ENCODE measurements around the gene DTNA.
"Not testable (repeated sequence)": the region's sequence is repeated elsewhere in the genome, so short reads cannot be mapped to it uniquely, and the experiment has no call there.

The DTNA gene

DNA sequence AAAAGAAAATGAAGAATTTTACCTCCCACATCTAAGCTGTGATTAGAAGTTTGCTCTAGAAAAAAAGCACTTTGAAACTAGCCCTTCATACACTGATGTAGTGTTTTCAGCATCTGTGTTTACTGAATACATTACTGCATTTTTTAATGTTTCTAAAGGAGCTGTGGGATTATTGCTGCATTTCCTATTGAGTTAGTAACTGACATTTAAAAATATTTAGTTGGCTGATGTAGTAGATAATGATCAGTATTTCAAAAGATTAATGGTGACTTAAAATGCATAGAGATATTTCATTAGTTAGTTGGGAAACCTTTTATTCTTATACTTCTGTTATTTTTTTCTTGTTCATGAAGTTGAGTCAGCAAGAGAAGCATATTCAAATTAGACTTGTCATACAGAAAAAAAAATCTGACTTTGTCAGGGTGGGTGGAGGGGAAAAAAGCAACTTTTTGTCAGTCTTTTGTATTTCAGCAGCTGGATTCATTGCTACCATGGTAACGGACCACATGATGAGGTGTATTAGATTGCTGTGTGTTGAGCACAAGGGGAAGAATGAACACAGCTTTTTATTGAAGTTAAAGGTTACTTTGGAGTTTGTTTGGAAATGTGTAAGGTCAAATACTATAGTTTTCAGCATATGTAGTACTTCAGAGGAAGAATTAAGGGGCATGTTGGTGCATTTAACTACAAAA is at the start of gene DTNA:
DTNA (plus strand) TSS at position 549 of the 692 bp plus-strand sequence. CDS start 45,679 bp downstream, outside the sequence.
- peak; percentile 40 for DNase-seq

GRCh38 chr18:34660572-34660971 is 49.5 kb upstream of the DTNA start:
- no peak for DNase-seq

DNA sequence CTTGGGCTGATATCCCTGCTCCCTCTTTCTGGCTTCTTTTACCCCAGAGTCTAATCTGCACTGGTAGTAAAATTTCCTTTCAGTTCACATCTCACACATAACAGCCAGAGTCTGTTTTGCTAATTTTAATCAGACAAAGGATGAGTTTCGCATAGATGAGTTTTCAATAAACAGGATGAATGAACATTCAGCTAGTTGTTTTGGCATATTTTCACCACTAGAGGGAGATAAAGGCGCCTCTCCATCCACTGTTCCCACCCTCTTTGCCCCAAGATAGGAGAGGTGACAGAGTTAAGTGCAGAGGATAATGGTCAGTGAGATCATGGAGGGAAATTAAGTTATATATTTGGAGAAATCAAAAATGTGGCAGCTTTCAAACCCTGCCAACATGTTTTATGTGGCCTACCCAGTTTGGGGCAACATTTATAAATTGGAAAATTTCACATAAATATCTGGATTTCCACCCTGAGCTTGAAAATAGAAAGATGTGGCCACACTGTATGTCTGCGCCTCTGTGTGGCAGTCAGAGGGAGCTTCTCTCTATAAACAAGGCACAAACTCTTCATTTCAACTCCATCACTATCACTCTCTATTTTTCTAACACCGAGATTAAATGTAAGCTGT is 48.5 kb upstream of the DTNA start:
- no peak for DNase-seq

GRCh38 chr18:34676816-34677574 is 33.1 kb upstream of the DTNA start:
- DNase-seq: no peak

DNA sequence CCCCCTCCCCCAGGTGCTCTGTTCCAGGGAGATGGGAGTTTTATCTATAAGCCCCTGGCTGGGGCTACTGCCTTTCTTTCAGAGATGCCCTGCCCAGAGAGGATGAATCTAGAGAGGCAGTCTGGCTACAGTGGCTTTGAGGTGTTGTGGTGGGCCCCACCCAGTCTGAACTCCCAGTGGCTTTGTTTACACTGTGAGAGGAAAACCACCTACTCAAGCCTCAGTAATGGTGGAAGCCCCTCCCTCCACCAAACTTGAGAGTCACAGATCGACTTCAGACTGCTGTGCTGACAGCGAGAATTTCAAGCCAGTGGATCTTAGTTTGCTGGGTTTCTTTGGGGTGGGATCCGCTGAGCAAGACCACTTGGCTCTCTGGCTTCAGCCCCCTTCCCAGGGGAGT is 20.3 kb upstream of the DTNA start:
- DNase-seq: not testable (repeated sequence)

DNA sequence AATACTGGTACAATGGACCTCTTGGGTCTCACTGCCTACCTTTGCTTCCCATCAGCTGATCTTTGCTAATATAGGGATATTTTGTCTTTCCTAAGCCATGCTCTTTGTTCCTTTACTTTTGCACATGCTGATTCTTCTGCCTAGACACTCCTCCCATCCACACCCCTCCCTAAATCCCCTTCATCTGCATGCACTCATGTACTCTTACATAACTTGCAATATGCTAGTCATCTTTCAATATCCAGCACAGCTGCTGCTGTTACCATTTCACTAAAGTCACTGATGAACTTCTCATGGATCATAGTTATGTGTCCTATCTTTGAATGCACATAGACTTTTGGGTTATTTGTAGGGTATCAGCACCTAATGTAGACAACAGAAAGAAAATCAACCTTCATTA is 18.5 kb upstream of the DTNA start:
- DNase-seq: no peak

DNA sequence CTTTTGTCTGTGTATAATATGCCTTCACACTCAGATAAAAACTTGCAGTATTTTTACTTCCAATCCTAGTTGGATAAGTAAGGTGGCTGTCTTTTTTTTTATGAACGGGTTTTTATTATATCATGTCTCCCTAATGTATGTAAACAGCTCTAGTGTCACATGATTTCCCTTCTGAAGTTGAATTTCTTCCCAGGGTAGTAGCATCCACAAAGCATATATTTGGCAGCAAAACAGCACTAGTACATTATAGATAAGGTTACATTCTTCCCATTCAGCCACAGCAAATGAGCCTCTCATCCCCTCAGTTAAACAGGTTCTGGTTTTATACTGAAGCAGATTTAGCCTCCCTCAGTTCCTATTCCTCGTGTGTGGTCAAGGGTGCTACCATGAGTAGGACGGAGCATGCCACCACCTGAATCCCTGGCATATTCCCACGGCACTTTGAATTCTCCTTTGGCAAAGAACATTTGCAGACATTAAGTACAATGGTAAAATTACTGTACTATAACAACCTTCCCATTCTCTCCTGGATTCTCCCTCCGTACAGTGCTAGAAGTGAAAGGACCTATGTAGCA is 15.4 kb upstream of the DTNA start:
- DNase-seq: no peak

- DNase-seq: peak; percentile 43
Observed at GRCh38 chr18:34695310-34695709, 14.8 kb upstream of the DTNA start.

DNA sequence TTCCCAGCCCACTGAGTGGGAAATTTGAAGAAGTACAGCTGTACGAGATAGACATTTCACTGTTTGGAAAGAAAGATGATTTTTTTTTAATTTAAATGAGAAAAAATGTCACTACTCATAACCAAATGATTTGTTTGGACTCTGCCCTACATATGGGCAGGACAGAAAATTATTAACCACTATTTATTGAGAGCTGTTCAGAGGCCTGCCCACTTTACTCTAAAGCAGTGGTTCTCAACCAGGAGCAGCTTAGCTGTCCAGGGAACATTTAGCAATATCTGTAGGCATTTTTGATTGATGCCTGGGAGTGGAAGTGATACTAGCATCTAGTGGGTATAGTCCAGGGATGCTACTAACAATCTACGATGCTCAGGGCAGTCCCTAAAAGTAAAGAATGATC is 13.4 kb upstream of the DTNA start:
- DNase-seq: no peak

DNA sequence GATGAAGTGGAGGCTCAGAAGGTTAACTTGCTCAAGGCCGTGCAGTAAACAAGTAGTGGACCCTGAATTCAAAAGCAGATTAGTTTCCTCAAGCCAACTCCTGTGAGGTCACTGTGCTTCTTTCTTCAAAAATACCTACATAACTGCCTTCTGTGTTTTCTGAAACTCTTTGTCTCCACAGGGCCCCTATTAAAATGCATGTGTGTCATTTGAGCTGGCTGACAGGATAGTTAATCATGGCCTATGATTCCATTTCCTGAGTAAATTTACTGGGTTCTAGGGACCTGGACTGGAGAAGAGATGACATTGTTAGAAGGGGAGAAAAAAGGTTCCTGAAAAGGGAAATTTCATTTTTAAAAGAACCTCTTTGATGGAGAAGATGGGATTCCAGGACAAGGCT is 12.9 kb upstream of the DTNA start:
- DNase-seq: no peak

DNA sequence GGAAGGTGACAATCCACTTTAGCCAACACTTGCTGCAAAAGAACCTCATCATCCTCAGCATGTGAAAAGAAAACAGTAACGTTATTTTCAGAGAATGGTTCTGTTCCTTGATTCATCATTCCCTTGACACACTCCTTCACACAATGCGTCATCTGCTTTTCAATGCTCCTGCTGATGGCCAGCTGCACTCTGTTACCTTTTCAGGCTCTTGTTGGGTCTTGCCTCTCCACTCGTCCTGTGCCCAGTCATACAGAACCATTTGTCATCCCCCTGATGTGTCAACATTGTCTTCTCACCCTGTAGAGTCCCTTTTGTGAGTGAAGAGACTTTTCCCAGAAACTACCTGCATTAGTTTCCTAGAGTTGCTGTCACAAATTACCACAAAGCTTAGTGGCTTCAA is 12.2 kb upstream of the DTNA start:
- peak; percentile 66 for DNase-seq

GRCh38 chr18:34701911-34702310 is 8.2 kb upstream of the DTNA start:
- no peak for DNase-seq

DNA sequence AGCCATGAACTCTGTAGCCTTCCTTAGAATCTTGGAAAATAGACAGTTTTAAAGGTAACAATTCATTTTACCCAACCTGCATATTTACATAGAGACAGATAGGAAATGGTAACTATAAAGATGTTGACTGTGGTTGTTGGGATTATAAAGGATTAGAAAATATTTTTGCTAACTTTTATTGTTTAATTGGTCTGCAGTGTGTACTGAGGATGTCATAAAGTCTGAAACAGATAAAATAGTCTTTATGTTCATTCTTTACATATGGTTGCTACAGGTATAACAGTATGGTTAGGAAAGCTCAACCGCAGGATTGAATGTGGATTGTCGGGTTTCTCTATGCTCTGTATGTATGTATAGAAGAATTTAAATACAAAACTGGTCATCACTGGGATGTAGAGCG is 7.3 kb upstream of the DTNA start:
- DNase-seq: no peak

- no peak for DNase-seq
Observed at GRCh38 chr18:34704074-34704473, 6.0 kb upstream of the DTNA start.

DNA sequence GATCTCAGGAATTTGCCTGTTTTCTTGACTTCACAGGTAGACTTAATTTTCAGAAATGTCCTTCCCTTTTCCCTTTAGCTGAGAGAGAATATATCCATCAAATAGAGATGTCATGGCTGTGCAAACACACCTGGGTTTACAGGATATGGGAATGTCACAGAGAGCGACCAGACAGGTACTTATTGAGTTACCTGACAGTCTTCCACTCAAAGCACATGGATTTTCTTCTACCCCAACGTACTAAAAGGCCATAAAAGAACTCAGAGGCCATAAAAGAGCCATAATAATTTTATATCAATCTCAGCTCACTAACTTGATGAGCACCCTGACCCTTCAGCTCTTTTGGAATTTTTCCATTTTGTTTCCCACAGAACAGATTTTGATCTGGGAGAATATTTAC is 5.3 kb upstream of the DTNA start:
- DNase-seq: peak; percentile 22

DNA sequence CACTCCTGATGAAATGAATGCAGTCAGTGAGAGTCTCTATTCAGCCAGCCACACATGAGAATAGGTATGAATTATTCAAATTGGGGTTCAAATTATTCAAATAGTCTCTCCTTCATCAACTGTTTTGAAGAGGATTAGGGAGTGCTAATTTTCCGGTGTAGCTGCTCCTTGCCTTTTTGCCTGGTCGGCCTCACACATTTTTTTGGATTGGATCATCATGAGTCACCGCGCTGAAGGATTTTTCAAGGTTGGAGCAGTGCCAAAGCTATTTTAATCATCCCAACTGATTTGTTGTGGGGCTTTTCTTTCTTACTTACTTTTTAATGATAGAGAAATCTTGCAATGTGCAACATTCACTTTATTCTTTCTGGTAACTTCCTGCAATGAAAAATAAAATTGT is 2.4 kb upstream of the DTNA start:
- peak; percentile 83 for DNase-seq

GRCh38 chr18:34709104-34709503 is 994 bp upstream of the DTNA start:
- DNase-seq: no peak

DNA sequence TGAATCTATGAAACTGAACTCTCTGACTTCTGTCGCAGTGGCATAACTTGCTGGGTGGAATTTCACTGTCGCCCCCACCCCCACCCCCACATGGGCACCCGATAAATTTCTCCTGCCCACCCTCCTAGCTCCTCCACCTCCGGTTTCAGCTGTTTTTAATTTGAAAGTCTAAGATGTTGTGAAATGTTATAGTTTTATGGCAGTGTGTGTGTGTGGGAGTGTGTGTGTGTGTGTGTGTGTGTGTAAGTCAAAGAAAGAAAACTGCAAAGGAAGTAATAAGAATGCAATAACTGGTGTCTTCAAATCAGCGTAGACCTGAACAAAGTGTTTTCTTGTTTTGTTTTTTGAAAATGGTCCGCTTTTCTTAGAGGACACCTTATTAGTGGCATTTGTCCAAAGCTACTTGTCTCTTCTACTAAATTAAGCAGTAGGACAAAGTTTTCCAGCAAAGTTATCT is 388 bp downstream of the DTNA start:
- DNase-seq: no peak

DNA sequence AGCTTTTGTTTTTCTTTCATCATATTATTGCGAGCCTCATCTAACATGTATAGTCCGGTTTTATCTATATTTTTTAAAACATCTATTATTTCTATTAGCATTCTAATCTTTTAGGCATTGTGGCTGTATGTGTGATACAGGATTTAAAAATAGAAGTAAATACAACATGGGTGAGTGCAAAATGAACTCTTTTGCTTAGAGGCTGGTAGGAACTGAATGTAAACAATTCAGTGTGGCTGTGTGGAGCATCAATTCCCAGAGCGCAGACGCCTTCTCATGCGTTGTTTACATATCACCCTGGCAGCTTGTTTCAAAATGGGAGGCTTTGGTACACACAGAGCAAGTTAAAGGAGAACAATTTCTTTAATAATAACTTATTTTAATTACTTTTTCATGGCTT is 836 bp downstream of the DTNA start:
- DNase-seq: peak; percentile 82

GRCh38 chr18:34716111-34716510 is 6.0 kb downstream of the DTNA start:
- DNase-seq: not testable (repeated sequence)

- DNase-seq: no peak
Observed at GRCh38 chr18:34718610-34719009, 8.5 kb downstream of the DTNA start.

DNA sequence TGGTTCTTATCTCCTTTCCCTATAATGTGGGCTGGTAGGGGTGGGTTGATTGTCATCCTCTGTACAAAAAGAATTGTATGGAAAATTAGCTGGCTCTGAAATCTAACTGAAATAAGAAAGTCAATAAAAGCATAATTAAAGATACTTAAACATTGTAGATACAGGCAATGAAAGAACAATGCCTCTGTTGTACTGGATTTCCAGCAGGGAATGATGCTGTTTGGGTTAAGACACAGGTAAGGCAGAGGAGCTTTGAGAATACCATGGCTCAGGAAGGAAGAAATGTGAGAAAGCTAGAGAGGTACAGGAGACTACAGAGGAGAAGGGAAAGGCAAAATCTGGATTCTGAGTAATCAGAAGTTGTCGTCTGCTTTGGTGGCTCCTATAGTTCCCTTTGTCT is 10.1 kb downstream of the DTNA start:
- no peak for DNase-seq

GRCh38 chr18:34723143-34723542 is 13.0 kb downstream of the DTNA start:
- peak; percentile 5 for DNase-seq

DNA sequence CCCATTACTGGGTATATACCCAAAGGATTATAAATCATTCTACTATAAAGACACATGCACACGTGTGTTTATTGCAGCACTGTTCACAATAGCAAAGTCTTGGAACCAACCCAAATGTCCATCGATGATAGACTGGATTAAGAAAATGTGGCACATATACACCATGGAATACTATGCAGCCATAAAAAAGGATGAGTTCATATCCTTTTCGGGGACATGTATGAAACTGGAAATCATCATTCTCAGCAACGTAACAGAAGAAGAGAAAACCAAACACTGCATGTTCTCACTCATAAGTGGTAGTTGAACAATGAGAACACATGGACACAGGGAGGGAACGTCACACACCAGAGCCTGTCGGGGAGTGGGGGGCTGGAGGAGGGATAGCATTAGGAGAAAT is 15.6 kb downstream of the DTNA start:
- not testable (repeated sequence) for DNase-seq

All from DMS153 (cell line).